Measurements from ENCODE around the gene RCE1.

Gene RCE1

GRCh38 chr11:66810576-66811185 lies 32.6 kb upstream of the RCE1 start:
- Histone ChIP-seq H2AFZ (ENCODE audit: low read depth, low read length) (no peak overlapping the region), H3K4me1 (ENCODE audit: control insufficient read depth, insufficient read depth, low read depth, low read length) (no peaks in the 10 kb centered on the region), H3K4me3 (ENCODE audit: insufficient read depth in 1 of 2, low read depth in 1 of 2, low read length in 2 of 2) (no peak overlapping the region), H3K23ac (ENCODE audit: low read length in 2 of 2) (no peak overlapping the region), H2AK5ac (ENCODE audit: low read length, severe bottlenecking) (no peak overlapping the region), H3K9ac (ENCODE audit: low read length) (no peak overlapping the region), H2BK120ac (ENCODE audit: low read depth, low read length) (no peak overlapping the region), H4K8ac (ENCODE audit: low read length) (no peak overlapping the region), H3K79me1 (replicated peaks; ENCODE audit: low read length, poor library complexity, severe bottlenecking) (peaks cover 4% of the 10 kb centered on the region), H4K91ac (ENCODE audit: low read length) (no peak overlapping the region), H2BK15ac (ENCODE audit: low read depth, poor library complexity, severe bottlenecking) (no peak overlapping the region), H3K4ac (ENCODE audit: low read depth in 1 of 2, low read length in 2 of 2) (no peak overlapping the region), H2BK5ac (ENCODE audit: low read depth, low read length, poor library complexity, severe bottlenecking) (no peak overlapping the region), H3K9me3 (ENCODE audit: control insufficient read depth, low read length) (no peaks in the 10 kb centered on the region), H3K27me3 (ENCODE audit: control insufficient read depth in 1 of 2, insufficient read depth in 1 of 2, low read length in 2 of 2) (no peaks in the 10 kb centered on the region), H3K4me2 (ENCODE audit: low read length, poor library complexity, severe bottlenecking) (no peak overlapping the region), H2BK12ac (ENCODE audit: low read length in 2 of 2) (no peak overlapping the region), H3K14ac (ENCODE audit: low read length in 2 of 2) (no peak overlapping the region), H3K36me3 (ENCODE audit: control insufficient read depth in 1 of 2, insufficient read depth in 2 of 2, low read depth in 1 of 2, low read length in 2 of 2) (peaks cover 0 to 7% of the 10 kb centered on the region in 2 experiments), H3K18ac (ENCODE audit: low read depth in 1 of 2, low read length in 2 of 2) (no peak overlapping the region), H3K27ac (ENCODE audit: low read length, poor library complexity, severe bottlenecking) (no peak overlapping the region)
- WGBS, result 100% methylated on average over 1 of the region's 1 CpG
- DNase-seq, result no peak

DNA sequence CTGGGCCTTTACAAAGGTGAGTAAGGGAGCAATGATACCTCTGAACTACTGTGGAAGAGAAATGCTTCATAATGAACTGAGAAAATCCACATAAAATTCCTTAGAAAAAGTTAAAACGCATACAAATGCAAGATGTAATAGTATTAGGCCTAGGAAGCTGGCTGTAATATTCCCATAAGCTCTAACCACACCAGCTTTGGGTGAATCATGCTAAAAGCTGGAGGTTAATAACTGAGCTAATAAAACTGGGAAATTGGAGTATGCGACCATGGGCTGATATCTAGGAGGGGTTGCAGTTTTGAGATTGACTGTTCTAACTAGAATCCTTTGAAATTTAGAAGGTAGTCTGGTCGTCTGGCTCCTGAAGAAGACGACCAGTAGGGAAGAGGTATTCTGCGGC lies 28.6 kb upstream of the RCE1 start:
- Histone ChIP-seq H3K4ac (ENCODE audit: low read depth in 1 of 2, low read length in 2 of 2) (no peak overlapping the region), H3K14ac (ENCODE audit: low read length in 2 of 2) (no peak overlapping the region), H3K9me3 (ENCODE audit: control insufficient read depth, low read length) (no peaks in the 10 kb centered on the region), H3K27ac (ENCODE audit: low read length, poor library complexity, severe bottlenecking) (no peak overlapping the region), H3K23ac (ENCODE audit: low read length in 2 of 2) (no peak overlapping the region), H3K4me1 (ENCODE audit: control insufficient read depth, insufficient read depth, low read depth, low read length) (no peaks in the 10 kb centered on the region), H4K8ac (ENCODE audit: low read length) (no peak overlapping the region), H2BK5ac (ENCODE audit: low read depth, low read length, poor library complexity, severe bottlenecking) (no peak overlapping the region), H3K9ac (ENCODE audit: low read length) (no peak overlapping the region), H3K18ac (ENCODE audit: low read depth in 1 of 2, low read length in 2 of 2) (no peak overlapping the region), H4K91ac (ENCODE audit: low read length) (no peak overlapping the region), H3K36me3 (ENCODE audit: control insufficient read depth in 1 of 2, insufficient read depth in 2 of 2, low read depth in 1 of 2, low read length in 2 of 2) (peaks cover 0 to 3% of the 10 kb centered on the region in 2 experiments), H3K79me1 (replicated peaks; ENCODE audit: low read length, poor library complexity, severe bottlenecking) (peaks cover 4% of the 10 kb centered on the region), H3K27me3 (ENCODE audit: control insufficient read depth in 1 of 2, insufficient read depth in 1 of 2, low read length in 2 of 2) (no peaks in the 10 kb centered on the region), H2AFZ (ENCODE audit: low read depth, low read length) (no peak overlapping the region), H2BK12ac (ENCODE audit: low read length in 2 of 2) (no peak overlapping the region), H3K4me2 (ENCODE audit: low read length, poor library complexity, severe bottlenecking) (no peak overlapping the region), H3K4me3 (ENCODE audit: insufficient read depth in 1 of 2, low read depth in 1 of 2, low read length in 2 of 2) (no peak overlapping the region), H2BK15ac (ENCODE audit: low read depth, poor library complexity, severe bottlenecking) (no peak overlapping the region), H2AK5ac (ENCODE audit: low read length, severe bottlenecking) (no peak overlapping the region), H2BK120ac (ENCODE audit: low read depth, low read length) (no peak overlapping the region)
- 97% methylated on average over 4 of the region's 5 CpGs for WGBS
- DNase-seq, result no peak

- Histone ChIP-seq H2BK15ac (ENCODE audit: low read depth, poor library complexity, severe bottlenecking) (no peak overlapping the region), H4K8ac (ENCODE audit: low read length) (no peak overlapping the region)
Observed at GRCh38 chr11:66815646-66816045, 27.6 kb upstream of the RCE1 start.

GRCh38 chr11:66818231-66818955 lies 24.8 kb upstream of the RCE1 start:
- no peaks in the 10 kb centered on the region for H3K79me1 ChIP-seq (replicated peaks; ENCODE audit: low read length, poor library complexity, severe bottlenecking)
- DNase-seq, result no peak
- no peak overlapping the region for H2BK5ac ChIP-seq (ENCODE audit: low read depth, low read length, poor library complexity, severe bottlenecking)
- H3K9me3 ChIP-seq (ENCODE audit: control insufficient read depth, low read length), result no peaks in the 10 kb centered on the region
- H3K4me3 ChIP-seq (ENCODE audit: insufficient read depth in 1 of 2, low read depth in 1 of 2, low read length in 2 of 2), result no peak overlapping the region
- H4K8ac ChIP-seq (ENCODE audit: low read length), result no peak overlapping the region
- no peak overlapping the region for H2BK12ac ChIP-seq (ENCODE audit: low read length in 2 of 2)
- no peak overlapping the region for H3K9ac ChIP-seq (ENCODE audit: low read length)
- H3K4ac ChIP-seq (ENCODE audit: low read depth in 1 of 2, low read length in 2 of 2), result no peak overlapping the region
- no peak overlapping the region for H2AFZ ChIP-seq (ENCODE audit: low read depth, low read length)
- H2AK5ac ChIP-seq (ENCODE audit: low read length, severe bottlenecking), result no peak overlapping the region
- H4K91ac ChIP-seq (ENCODE audit: low read length), result no peak overlapping the region
- H3K4me2 ChIP-seq (ENCODE audit: low read length, poor library complexity, severe bottlenecking), result no peak overlapping the region
- H3K18ac ChIP-seq (ENCODE audit: low read depth in 1 of 2, low read length in 2 of 2), result no peak overlapping the region
- H3K36me3 ChIP-seq (ENCODE audit: control insufficient read depth in 1 of 2, insufficient read depth in 2 of 2, low read depth in 1 of 2, low read length in 2 of 2), result peaks cover 0 to 6% of the 10 kb centered on the region in 2 experiments
- H3K27me3 ChIP-seq (ENCODE audit: control insufficient read depth in 1 of 2, insufficient read depth in 1 of 2, low read length in 2 of 2), result no peaks in the 10 kb centered on the region
- H3K4me1 ChIP-seq (ENCODE audit: control insufficient read depth, insufficient read depth, low read depth, low read length), result no peaks in the 10 kb centered on the region
- no peak overlapping the region for H2BK15ac ChIP-seq (ENCODE audit: low read depth, poor library complexity, severe bottlenecking)
- no peak overlapping the region for H3K14ac ChIP-seq (ENCODE audit: low read length in 2 of 2)
- WGBS, result 92% methylated on average over 3 of the region's 3 CpGs
- no peak overlapping the region for H2BK120ac ChIP-seq (ENCODE audit: low read depth, low read length)
- peak overlapping the region; percentile 25 for H3K27ac ChIP-seq (ENCODE audit: low read length, poor library complexity, severe bottlenecking)
- no peak overlapping the region for H3K23ac ChIP-seq (ENCODE audit: low read length in 2 of 2)

More at GRCh38 chr11:66815646-66816045, 27.6 kb upstream of the RCE1 start:
- DNase-seq, result no peak
- Histone ChIP-seq H2AFZ (ENCODE audit: low read depth, low read length) (no peak overlapping the region), H2BK120ac (ENCODE audit: low read depth, low read length) (no peak overlapping the region), H3K14ac (ENCODE audit: low read length in 2 of 2) (no peak overlapping the region), H4K91ac (ENCODE audit: low read length) (no peak overlapping the region), H3K4me2 (ENCODE audit: low read length, poor library complexity, severe bottlenecking) (no peak overlapping the region), H3K27ac (ENCODE audit: low read length, poor library complexity, severe bottlenecking) (no peak overlapping the region), H3K23ac (ENCODE audit: low read length in 2 of 2) (no peak overlapping the region), H3K18ac (ENCODE audit: low read depth in 1 of 2, low read length in 2 of 2) (no peak overlapping the region), H3K9ac (ENCODE audit: low read length) (no peak overlapping the region), H2AK5ac (ENCODE audit: low read length, severe bottlenecking) (no peak overlapping the region), H2BK12ac (ENCODE audit: low read length in 2 of 2) (no peak overlapping the region), H3K9me3 (ENCODE audit: control insufficient read depth, low read length) (no peaks in the 10 kb centered on the region), H3K36me3 (ENCODE audit: control insufficient read depth in 1 of 2, insufficient read depth in 2 of 2, low read depth in 1 of 2, low read length in 2 of 2) (peaks cover 0 to 3% of the 10 kb centered on the region in 2 experiments), H2BK5ac (ENCODE audit: low read depth, low read length, poor library complexity, severe bottlenecking) (no peak overlapping the region), H3K79me1 (replicated peaks; ENCODE audit: low read length, poor library complexity, severe bottlenecking) (peaks cover 4% of the 10 kb centered on the region), H3K4ac (ENCODE audit: low read depth in 1 of 2, low read length in 2 of 2) (no peak overlapping the region), H3K4me1 (ENCODE audit: control insufficient read depth, insufficient read depth, low read depth, low read length) (no peaks in the 10 kb centered on the region), H3K4me3 (ENCODE audit: insufficient read depth in 1 of 2, low read depth in 1 of 2, low read length in 2 of 2) (no peak overlapping the region), H3K27me3 (ENCODE audit: control insufficient read depth in 1 of 2, insufficient read depth in 1 of 2, low read length in 2 of 2) (no peaks in the 10 kb centered on the region)
- WGBS, result 84% methylated on average over 1 of the region's 1 CpG
